Sigmoid colon (tissue), 4 donors: Measurements from ENCODE around the gene DMRT3.

Experiments used
- CTCF ChIP-seq, 4 experiments: fragments of 450-650 bp in 3 of 4; fragments of 200-600 bp in 1 of 4; IDR thresholded peaks; one replicate each; pipeline ENCODE4 v1.5.1; 2016 to 2019; ENCODE audit warnings: antibody characterized with exemption in 4 of 4, mild to moderate bottlenecking in 3 of 4, moderate library complexity in 2 of 4
- EP300 ChIP-seq, 4 donors: sonication (generic); formaldehyde crosslinking; IDR thresholded peaks; one replicate each; pipeline ENCODE4 v1.6.1; 2017; ENCODE audit warnings: antibody characterized with exemption in 4 of 4
- POLR2A ChIP-seq, 2 donors: fragments of 450-650 bp; IDR thresholded peaks; one replicate each; pipeline ENCODE4 v1.6.1; 2016; ENCODE audit warnings: antibody characterized with exemption in 2 of 2, mild to moderate bottlenecking in 2 of 2, moderate library complexity in 2 of 2
- POLR2AphosphoS5 ChIP-seq, 4 donors: sonication (generic); formaldehyde crosslinking; IDR thresholded peaks; one replicate each; pipeline ENCODE4 v1.6.1; 2017; ENCODE audit warnings: antibody characterized with exemption in 4 of 4

GRCh38 chr9:1026219-1026618 is 49.8 kb downstream of the DMRT3 start:
- TF ChIP-seq CTCF (IDR thresholded peaks at IDR 0.05), result no peak
- no peak for TF ChIP-seq POLR2A (IDR thresholded peaks at IDR 0.05)
- TF ChIP-seq EP300 (IDR thresholded peaks at IDR 0.05), result no peak
- TF ChIP-seq POLR2AphosphoS5 (IDR thresholded peaks at IDR 0.05), result no peak
